GM18873 (cell line): Measurements from ENCODE around the gene HMCES.
"Not testable (repeated sequence)": the region's sequence is repeated elsewhere in the genome, so short reads cannot be mapped to it uniquely, and the experiment has no call there.

Experiments
- ATAC-seq: cut with Tn5 transposase; IDR thresholded peaks from one replicate; pipeline ENCODE4 v1.9.1; 2021; ENCODE audit warnings: mild to moderate bottlenecking, moderate library complexity, moderate number of reproducible peaks; ENCODE audit not compliant: unreplicated experiment, low FRiP score

The HMCES gene

DNA sequence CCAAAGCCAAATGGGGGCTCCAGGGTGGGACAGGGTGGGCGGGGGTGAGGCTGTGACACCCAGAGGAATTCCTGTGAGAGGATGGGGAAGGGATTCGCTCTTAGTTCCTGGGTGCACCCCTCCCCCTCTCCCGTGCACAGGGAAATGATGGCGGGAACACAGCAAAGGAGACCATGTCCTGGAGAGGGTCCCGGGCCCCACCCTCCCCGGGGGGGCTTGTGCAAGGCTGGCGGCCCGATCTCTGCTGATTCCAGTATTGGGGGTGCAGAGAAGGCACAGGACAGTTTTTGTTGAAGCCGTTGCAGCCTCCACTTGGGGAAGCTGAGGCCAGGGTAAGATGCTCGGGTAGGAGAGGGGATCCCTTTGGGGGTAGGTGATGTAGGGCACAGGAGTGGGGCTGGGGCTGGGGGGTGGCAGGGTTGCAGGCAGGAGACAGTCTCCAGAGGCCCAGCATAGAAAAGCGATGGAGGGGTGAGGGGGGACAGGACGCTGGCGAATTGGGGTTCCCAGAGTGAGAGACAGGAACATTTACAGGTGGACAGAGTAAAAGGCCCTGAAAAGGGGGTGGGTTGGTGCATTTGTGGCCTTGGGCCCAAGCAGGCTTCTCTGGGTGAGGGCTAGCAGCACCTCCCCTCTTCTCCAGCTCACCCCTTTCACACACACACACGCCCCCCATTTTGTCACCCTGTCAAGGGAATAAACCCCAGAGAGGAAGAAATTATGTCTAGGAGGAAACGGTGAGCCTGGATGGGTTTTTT, 38.5 kb downstream of the HMCES start:
- ATAC-seq: no peak

DNA sequence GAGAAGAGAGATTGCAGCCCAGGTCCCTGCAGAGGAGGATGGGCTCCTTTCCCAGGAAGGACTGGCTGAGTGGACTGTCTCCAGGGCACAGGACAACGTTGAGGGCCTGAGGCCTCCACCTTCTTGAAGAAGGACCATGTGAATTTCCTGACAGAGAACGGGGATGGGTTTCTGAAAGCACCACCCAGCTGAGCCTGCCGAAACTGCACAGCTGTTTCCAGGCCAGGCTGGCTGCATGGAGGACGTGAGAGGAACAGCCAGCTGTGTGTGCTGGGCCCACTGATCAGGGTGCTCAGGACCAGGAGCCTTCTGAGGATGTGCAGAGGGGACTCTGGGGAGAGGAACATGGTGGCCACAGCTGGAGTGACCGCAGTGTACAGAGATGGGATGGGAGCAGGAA, 39.2 kb downstream of the HMCES start:
- ATAC-seq: no peak

DNA sequence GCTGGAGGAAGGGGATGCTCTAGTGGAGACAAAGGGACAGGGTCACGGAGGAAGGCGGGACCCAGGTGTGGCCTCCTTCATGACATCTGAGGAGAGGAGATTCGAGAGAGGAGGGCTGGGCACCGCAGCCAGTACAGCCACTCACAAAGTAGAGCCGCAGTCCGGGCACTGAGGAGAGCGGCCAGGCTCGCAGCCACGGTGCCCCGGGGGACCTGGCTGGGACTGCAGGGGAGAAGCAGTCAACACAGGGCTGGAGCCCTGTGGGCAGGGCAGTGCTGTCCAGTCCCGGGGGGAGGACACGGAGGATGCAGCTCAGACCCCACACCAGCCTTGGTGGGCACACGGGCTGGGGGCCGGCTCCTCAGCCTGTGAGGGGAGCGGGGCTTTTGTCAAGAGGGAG, 40.3 kb downstream of the HMCES start:
- ATAC-seq: no peak

DNA sequence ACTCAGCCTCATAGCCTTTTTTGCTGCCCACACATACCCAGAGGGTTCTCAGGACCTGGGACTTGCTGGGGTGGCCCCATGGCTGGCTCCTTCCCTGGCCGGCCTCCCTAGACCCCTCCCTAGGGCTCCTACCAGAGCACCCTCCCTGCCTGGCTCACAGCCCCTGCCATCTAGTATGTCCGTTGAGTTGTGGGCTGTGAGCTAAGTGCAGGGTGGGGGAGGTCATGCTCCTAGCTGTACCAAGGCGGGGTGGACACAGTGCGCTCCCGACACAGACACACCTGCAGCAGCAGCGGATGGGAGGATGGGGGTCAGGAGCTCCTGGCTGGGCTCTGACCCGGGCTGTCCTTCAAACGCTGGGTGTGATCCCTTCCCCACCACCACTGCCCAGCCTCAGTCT, 41.6 kb downstream of the HMCES start:
- ATAC-seq: no peak

DNA sequence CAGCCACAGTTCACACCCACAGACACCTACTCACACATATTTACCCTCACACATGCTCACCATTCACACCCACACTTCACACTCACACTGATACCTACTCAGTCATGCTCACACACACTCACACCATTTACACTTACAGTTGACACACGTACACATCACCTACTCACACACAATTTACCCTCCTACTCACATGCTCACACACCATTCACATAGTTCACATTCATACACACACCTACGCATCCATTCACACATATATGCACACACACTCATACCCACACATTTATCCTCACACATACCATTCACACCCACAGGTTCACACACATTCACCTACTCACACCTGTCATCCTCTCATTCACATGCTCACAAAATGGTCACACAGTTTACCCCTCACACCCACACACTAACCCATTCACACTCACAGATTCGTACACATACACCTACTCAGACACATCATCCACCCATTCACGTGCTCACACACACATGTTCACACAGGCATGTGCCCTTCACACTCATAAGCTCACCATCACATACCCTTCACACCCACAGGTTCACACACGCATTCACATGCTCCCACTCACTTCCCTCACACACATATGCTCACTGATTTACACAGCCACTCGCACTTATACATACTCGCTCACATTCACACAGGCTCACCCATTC, 42.3 kb downstream of the HMCES start:
- ATAC-seq: no peak

DNA sequence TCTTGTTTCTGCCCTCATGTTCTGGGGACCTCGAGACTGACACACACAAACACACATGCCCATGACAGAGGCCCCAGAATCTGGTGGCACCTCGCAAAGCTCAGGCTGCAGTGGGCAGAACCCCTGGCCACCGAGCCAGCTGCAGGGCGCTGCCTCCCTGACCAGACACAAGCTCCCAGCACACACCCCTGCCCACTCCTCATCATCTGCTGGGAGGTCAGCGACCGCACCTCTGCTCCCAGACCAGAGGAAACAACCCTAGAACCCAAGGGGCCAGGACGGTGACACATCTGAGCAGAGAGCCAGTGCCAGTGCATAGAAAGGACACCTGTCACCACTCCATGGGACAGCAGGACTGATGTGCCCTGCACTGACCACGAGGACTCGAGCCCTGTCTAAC, 43.2 kb downstream of the HMCES start:
- ATAC-seq: no peak

DNA sequence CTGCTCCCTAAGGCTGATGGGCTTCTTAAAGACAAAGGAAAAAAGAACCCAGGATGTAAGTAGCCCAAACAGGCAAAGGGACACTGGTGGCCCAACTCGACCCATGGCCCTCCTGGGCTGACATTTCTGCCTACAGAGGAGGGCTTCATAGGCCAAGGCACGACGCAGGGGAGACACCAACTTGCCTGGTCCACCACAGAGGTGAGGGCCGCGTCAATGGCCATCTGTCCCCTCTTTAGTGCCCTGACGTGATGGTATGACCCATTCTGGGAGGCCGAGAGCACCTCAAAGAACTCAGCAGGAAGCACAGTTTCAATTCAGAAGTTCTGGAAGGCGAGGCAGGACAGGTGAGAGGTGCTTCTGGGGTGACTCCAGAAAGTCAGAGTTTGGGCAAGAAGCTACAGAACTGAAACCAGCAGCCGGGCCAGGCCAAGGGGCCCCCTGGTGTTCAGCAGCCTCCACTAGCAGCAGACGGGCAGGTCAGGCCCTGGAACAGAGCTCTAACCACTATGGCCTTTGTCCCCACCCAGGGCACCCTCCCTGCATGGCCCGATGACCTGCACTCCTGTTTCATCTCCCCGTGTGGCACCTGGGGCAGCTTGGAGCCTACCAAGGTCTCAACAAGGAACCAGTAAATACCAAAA, 45.1 kb downstream of the HMCES start:
- ATAC-seq: no peak

DNA sequence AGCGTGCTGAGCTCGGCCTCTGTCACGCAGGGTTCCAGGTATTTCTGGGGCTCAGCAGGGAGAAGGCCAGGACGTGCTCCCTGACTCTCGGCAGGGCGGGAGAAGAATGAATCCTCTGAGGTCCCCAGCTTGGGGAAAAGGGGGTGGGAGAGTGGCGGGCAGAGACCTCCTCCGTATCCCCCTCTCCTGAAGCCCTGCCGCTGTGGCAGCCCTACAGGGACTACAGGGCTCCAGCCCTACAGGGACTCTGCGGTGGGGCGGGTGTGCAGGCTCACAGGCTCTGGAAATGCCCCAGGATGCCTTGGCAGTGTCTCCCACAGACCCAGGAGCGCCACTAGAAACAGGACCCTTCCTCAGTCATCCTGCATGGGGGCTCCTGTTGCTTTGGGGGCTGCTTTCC, 46.2 kb downstream of the HMCES start:
- ATAC-seq: no peak

DNA sequence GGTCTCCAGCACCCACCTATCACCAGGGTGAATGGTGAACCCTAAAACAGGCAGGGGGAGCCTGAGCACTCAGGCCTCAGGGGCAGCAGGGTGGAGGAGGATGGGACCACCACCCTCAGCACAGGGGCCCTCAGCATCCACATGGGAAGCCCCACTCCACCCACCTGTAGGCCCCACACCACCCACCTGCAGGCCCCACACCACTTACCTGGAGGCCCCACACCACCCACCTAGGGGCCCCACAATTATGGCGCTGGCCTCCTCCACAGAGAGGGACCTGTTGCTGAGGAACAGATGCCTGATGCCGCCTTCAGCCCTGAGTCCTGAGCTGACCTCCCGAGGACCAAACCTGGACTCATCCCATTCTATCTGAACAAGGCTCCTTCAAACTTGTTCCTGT, 46.7 kb downstream of the HMCES start:
- ATAC-seq: no peak

DNA sequence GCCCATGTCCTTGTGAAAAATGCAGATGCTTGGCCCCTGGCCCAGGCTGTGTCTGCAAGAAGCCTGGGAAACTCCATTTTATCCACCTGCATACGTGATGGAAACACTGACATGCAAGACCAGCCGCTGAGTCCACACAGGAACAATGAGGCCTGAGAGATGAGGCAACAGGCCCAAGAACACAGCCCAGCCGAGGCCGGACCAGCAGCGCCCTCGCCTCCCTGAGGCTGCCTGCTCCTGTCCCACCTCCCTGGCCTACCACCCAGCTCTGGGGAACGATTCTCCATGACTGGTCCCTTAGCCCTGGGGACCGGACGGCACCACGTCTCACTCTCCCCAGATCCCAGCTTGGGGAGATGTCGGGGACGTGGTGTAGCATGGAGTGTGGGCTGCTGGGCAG, 47.5 kb downstream of the HMCES start:
- ATAC-seq: no peak

DNA sequence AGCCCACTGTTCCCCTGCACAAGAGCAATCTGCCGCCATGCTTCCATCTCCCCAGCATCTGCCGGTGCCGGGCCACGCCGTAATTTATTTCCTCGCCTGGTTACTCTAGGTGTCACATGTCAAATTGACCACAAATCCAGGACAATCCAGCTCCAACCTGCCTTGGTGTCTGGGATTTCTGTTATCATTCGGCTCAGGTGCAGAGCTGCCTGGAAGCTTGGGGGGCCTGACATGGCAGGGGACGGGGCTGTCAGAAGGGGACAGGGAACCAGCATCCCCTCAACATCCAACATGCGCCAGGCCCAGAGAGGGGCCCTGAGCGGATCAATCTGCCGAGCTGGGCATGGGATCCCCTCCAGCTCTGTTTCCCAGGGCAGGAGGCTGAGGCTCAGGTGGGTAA, 47.9 kb downstream of the HMCES start:
- no peak for ATAC-seq

DNA sequence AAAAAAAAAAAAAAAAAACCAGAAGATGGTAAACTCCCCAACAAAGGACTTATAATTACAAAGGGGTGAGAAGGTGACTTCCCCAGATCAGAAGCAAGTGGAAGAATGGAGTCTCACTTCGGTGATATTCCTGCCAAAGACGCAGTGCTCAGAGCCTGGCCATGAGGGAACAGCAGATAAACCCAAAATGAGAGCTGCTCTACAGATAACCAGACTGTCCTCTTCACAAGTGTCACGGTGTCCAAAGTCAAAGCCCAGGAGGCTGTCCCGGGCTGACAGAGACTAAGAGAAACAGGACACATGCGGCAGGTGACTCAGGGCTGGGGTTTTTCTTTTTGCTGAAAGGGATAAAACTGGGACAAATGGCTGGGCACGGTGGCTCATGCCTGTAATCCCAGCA, 48.8 kb downstream of the HMCES start:
- no peak for ATAC-seq

DNA sequence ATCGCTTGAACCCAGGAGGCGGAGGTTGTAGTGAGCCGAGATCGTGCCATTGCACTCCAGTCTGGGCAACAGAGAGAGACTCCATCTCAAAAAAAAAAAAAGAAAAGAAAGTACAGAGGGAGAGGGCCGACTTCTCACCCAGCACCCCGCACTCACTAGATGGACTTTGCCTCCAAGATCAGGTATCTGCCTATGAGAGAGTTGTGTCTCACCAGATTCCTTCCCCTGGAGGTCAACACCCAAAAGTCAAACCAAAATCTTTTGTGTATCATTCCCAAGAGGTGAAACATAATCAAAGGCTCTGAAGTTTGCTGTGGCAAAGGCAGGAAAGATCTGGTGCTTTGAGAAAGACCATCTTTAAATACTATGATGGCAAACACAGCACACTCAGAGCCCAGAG, 51.2 kb downstream of the HMCES start:
- no peak for ATAC-seq

DNA sequence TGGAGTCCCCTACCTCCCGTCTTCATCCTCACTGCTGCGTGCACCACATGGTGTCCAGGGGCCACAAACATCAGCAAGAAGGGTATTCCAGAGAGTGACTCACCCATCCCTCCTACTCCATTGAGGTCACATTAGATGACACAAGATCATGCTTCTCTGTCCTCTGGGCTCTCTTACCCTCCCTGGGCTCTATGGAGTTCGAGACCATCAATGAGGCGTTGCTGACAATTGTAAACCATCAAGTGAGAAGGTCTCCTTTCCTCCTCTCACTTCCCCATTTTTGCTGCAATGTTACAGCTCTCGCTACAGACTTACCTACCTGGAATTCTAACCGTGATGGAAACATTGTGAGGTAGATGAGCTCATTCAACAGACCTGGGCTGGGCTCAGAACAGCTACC, 51.7 kb downstream of the HMCES start:
- ATAC-seq: no peak

DNA sequence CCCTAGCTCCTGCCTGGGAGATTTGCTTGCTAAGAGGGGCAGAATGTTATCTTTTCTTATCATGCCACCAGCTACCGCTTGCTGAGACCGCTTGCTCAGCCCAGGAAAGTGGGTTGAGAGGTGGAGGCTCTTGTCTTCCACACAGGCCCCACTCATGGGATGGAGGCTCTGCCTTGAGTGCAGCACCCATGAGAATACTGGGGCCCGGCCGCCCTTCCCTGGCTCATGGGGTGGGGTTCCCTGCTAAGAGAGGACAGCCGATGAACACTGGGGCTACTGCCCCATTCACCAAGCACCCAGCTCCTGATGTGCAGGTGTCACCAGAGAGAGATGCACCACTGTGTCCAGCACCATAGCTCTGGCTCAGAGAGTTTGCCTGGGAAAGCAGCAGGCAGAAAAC, 55.2 kb downstream of the HMCES start:
- no peak for ATAC-seq

DNA sequence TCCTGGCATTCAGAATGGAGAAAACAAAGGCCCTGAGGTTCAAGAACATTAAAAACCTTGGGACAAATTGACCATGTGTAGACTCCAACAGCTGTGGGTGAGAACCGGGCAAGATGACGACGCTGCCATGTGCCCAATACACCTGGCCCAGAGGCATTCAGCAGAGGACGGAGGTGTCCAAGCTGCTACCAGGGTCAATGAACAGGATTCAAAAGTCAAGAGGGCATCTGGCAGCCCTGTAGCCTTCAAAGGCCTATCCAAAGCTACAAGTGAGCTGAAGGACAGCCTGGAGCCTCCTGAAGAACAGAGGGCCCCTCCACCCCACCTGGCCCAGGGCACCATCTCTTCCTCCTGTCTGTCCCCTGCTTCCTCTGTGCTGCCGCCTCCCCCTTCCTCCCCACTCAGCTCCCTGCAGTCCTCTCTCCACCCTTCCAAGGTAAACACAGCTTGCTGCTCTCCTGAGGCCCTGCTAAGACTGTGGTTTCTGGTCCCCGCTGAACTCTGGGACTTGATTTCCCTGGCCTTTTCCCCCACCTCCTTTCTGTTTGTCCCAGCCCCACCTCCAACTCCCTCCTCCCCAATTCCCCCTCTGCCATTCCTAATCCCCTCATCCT, 57.5 kb downstream of the HMCES start:
- no peak for ATAC-seq

DNA sequence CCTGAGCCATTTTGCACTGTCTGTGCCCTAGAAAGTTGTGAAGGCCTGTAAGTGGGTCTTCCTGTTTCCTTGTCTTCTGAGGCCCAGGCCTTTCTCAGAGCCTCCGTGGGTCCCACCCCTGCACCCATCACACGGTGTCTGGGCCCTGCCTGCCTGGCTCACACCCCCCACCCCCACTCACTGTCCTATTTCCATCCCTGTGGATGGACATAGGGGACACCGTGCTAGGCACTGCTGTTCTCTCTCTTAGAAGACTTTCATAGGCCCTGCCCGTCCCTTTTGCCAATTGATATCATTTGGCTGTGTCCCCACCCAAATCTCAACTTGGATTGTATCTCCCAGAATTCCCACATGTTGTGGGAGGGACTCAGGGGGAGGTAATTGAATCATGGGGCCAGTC, 59.0 kb downstream of the HMCES start:
- not testable (repeated sequence) for ATAC-seq

DNA sequence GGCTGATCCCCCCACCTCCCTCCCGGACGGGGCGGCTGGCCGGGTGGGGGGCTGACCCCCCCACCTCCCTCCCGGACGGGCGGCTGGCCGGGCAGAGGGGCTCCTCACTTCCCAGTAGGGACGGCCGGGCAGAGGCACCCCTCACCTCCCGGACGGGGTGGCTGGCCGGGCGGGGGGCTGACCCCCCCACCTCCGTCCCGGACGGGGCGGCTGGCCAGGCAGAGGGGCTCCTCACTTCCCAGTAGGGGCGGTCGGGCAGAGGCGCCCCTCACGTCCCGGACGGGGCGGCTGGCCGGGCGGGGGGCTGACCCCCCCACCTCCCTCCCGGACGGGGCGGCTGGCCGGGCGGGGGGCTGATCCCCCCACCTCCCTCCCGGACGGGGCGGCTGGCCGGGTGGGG, 60.5 kb downstream of the HMCES start:
- not testable (repeated sequence) for ATAC-seq

DNA sequence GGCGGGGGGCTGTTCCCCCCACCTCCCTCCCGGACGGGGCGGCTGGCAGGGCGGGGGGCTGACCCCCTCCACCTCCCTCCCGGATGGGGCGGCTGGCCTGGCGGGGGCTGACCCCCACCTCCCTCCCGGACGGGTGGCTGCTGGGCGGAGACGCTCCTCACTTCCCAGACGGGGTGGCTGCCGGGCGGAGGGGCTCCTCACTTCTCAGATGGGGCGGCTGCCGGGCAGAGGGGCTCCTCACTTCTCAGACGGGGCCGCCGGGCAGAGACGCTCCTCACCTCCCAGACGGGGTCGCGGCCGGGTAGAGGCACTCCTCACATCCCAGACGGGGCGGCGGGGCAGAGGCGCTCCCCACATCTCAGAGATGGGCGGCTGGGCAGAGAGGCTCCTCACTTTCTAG, 61.2 kb downstream of the HMCES start:
- ATAC-seq: not testable (repeated sequence)

DNA sequence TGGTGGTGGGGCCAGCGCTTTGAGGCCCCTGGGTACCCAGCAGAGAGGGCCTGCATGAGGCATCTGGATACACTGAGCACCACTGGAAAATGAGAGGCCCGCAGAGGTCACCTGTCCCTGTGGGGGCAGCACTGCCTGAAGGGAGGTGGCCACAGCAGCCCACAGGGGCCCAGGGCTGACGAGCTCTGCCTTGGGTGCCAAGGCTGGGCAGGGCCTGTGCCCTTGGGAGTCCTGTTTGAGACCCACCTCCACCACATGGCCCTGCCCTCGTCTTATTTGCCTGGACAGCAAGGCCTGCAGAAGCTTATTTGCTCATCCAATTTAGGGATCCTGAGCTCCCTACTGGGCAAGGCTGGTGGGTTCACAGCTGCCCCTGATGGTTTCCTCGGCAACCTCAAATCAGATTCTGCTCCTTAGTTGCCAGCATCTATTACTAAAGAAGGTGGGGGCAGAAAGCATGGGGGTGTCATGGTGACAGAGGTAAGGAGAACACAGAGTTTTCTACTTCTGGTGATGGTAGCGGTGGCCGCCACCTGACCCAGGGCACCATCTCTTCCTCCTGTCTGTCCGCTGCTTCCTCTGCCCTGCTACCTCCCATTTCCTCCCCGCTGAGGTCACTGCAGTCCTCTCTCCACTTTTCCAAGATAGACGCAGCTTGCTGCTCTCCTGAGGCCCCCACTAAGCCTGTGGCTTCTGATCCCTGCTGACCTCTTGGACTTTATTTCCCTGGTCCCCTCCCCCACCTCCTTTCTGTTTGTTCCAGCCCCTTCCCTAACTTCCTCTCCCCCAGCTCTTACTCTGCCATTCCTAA, 62.9 kb downstream of the HMCES start:
- ATAC-seq: no peak
